ENCODE data around the gene ADAMTS9.
A peak's percentile ranks its signal among the peaks of the same experiment; 100 is the strongest.

ADAMTS9 gene

GRCh38 chr3:64687781-64688604 is at the start of gene ADAMTS9:
ADAMTS9 (minus strand) TSS chr3:64688000; CDS start chr3:64687657, 343 bp downstream.
- peak; percentile 90 for DNase-seq (ENCODE audit: low read depth, low spot score)

- DNase-seq (ENCODE audit: low read depth, low spot score): no peak
Observed at GRCh38 chr3:64732576-64732975, 44.8 kb upstream of the ADAMTS9 start.

- DNase-seq (ENCODE audit: low read depth, low spot score): peak; percentile 31
Observed at GRCh38 chr3:64730681-64731080, 42.9 kb upstream of the ADAMTS9 start.

- no peak for DNase-seq (ENCODE audit: low read depth, low spot score)
Observed at GRCh38 chr3:64728994-64729393, 41.2 kb upstream of the ADAMTS9 start.

GRCh38 chr3:64728428-64728827 is 40.6 kb upstream of the ADAMTS9 start:
- no peak for DNase-seq (ENCODE audit: low read depth, low spot score)

- no peak for DNase-seq (ENCODE audit: low read depth, low spot score)
Observed at GRCh38 chr3:64726414-64727090, 38.8 kb upstream of the ADAMTS9 start.

GRCh38 chr3:64718976-64719375 is 31.2 kb upstream of the ADAMTS9 start:
- DNase-seq (ENCODE audit: low read depth, low spot score): no peak

GRCh38 chr3:64717872-64718613 is 30.2 kb upstream of the ADAMTS9 start:
- DNase-seq (ENCODE audit: low read depth, low spot score): no peak

- DNase-seq (ENCODE audit: low read depth, low spot score): no peak
Observed at GRCh38 chr3:64717411-64717810, 29.6 kb upstream of the ADAMTS9 start.

GRCh38 chr3:64716110-64716710 is 28.4 kb upstream of the ADAMTS9 start:
- DNase-seq (ENCODE audit: low read depth, low spot score): peak; percentile 28

GRCh38 chr3:64715211-64715982 is 27.6 kb upstream of the ADAMTS9 start:
- no peak for DNase-seq (ENCODE audit: low read depth, low spot score)

GRCh38 chr3:64708456-64708855 is 20.7 kb upstream of the ADAMTS9 start:
- no peak for DNase-seq (ENCODE audit: low read depth, low spot score)

GRCh38 chr3:64705946-64706345 is 18.1 kb upstream of the ADAMTS9 start:
- DNase-seq (ENCODE audit: low read depth, low spot score): no peak

- no peak for DNase-seq (ENCODE audit: low read depth, low spot score)
Observed at GRCh38 chr3:64696896-64697295, 9.1 kb upstream of the ADAMTS9 start.

- no peak for DNase-seq (ENCODE audit: low read depth, low spot score)
Observed at GRCh38 chr3:64694114-64694513, 6.3 kb upstream of the ADAMTS9 start.

- no peak for DNase-seq (ENCODE audit: low read depth, low spot score)
Observed at GRCh38 chr3:64693031-64693430, 5.2 kb upstream of the ADAMTS9 start.

- DNase-seq (ENCODE audit: low read depth, low spot score): peak; percentile 34
Observed at GRCh38 chr3:64691051-64691450, 3.3 kb upstream of the ADAMTS9 start.

GRCh38 chr3:64687086-64687780 is 567 bp downstream of the ADAMTS9 start:
- DNase-seq (ENCODE audit: low read depth, low spot score): no peak

- peak; percentile 80 for DNase-seq (ENCODE audit: low read depth, low spot score)
Observed at GRCh38 chr3:64686446-64686908, 1.3 kb downstream of the ADAMTS9 start.

- DNase-seq (ENCODE audit: low read depth, low spot score): peak; percentile 97
Observed at GRCh38 chr3:64685800-64686445, 1.9 kb downstream of the ADAMTS9 start.

Data from astrocyte of the hippocampus (primary cell).